ENCODE data around the gene ZNF616.

DNA sequence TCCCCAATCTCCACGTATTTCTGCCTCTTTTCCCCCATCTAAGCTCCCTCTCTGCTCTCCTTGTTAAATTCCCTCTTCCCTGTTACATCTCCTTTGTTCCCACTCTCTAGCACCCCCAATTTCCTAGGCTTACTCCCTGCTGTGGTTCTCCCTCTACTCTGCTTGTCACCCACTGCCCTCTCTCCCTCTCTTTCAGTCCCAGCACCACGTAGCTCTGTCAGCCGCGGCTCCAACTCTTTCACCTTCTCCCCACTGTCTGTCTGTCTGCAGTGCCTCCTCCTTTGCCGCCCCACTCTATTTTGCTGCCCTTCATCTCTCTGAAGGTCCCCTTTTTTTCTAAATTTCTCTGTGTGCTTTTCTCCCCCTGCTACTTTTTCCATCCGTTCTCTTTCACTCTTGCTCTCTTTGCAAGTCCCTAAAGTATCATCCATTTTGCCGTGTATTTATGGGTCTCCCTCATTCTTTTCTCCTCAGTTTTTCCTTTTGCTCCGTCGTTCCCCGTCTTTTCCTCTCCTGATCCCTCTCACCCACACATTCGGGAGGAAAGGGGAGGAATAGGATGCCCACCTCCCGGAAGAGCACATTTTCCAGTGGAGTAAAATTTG lies 45.1 kb downstream of the ZNF616 start:
- TF ChIP-seq POLR2A (IDR thresholded peaks at IDR 0.05) = no peak
- TF ChIP-seq, protein P1, sequence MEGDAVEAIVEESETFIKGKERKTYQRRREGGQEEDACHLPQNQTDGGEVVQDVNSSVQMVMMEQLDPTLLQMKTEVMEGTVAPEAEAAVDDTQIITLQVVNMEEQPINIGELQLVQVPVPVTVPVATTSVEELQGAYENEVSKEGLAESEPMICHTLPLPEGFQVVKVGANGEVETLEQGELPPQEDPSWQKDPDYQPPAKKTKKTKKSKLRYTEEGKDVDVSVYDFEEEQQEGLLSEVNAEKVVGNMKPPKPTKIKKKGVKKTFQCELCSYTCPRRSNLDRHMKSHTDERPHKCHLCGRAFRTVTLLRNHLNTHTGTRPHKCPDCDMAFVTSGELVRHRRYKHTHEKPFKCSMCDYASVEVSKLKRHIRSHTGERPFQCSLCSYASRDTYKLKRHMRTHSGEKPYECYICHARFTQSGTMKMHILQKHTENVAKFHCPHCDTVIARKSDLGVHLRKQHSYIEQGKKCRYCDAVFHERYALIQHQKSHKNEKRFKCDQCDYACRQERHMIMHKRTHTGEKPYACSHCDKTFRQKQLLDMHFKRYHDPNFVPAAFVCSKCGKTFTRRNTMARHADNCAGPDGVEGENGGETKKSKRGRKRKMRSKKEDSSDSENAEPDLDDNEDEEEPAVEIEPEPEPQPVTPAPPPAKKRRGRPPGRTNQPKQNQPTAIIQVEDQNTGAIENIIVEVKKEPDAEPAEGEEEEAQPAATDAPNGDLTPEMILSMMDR (IDR thresholded peaks at IDR 0.05) = no peak

Measured in lower leg skin (tissue), 3 donors.